ENCODE data around the gene WDR90.

- TF ChIP-seq POLR2A (IDR thresholded peaks at IDR 0.05) = peak in 1 of 4 donors; percentile 37
- TF ChIP-seq CTCF (IDR thresholded peaks at IDR 0.05) = peak in 3 of 6 experiments; percentile 6 to 10 (median 7)
Observed at GRCh38 chr16:648781-649589, at the start of gene WDR90.
